WERI-Rb-1 (cell line): ENCODE measurements around the gene CLRN3.

Experiments
- DNase-seq: peaks from one replicate; pipeline ENCODE4 v3.0.0-alpha.2; 2020
- H3K27ac ChIP-seq: fragments of 250-450 bp; sonication (Bioruptor Pico); 2 replicates; pipeline ENCODE4 v1.5.1; 2020; ENCODE audit warnings: mild to moderate bottlenecking, moderate library complexity
- H3K27me3 ChIP-seq: fragments of 250-450 bp; sonication (Bioruptor Pico); 2 replicates; pipeline ENCODE4 v1.5.1; 2021; ENCODE audit warnings: mild to moderate bottlenecking, low read depth, moderate library complexity; ENCODE audit not compliant: insufficient read depth, severe bottlenecking
- H3K36me3 ChIP-seq: fragments of 250-450 bp; sonication (Bioruptor Pico); 2 replicates; pipeline ENCODE4 v1.5.1; 2020; ENCODE audit warnings: mild to moderate bottlenecking, moderate library complexity
- H3K4me3 ChIP-seq: 2 replicates; pipeline ENCODE4 v1.5.1; 2011; ENCODE audit warnings: low read depth, mild to moderate bottlenecking, control low read depth, low read length
- H3K9me3 ChIP-seq: fragments of 250-450 bp; sonication (Bioruptor Pico); 2 replicates; pipeline ENCODE4 v1.5.1; 2021; ENCODE audit warnings: mild to moderate bottlenecking, moderate library complexity; ENCODE audit not compliant: severe bottlenecking
- CTCF ChIP-seq: IDR thresholded peaks from 2 replicates; pipeline ENCODE4 v1.5.1; 2011; ENCODE audit warnings: low read depth, mild to moderate bottlenecking, control low read depth, inconsistent platforms, low read length

The CLRN3 gene

GRCh38 chr10:127840884-127841283, 51.9 kb downstream of the CLRN3 start:
- H3K27me3 ChIP-seq: peaks cover 45% of the 10 kb centered on the region
- H3K36me3 ChIP-seq: no peaks in the 10 kb centered on the region
- no peak overlapping the region for H3K27ac ChIP-seq
- DNase-seq: no peak
- H3K4me3 ChIP-seq: no peak overlapping the region
- TF ChIP-seq CTCF: no peak
- no peaks in the 10 kb centered on the region for H3K9me3 ChIP-seq

- Histone ChIP-seq H3K36me3 (no peaks in the 10 kb centered on the region), H3K4me3 (no peak overlapping the region), H3K27me3 (peaks cover 37% of the 10 kb centered on the region), H3K27ac (no peak overlapping the region), H3K9me3 (no peaks in the 10 kb centered on the region)
- no peak for TF ChIP-seq CTCF
- DNase-seq: no peak
Measured at GRCh38 chr10:127836966-127837365, 55.8 kb downstream of the CLRN3 start.

GRCh38 chr10:127836176-127836575, 56.6 kb downstream of the CLRN3 start:
- H3K9me3 ChIP-seq: no peaks in the 10 kb centered on the region
- TF ChIP-seq CTCF: no peak
- DNase-seq: no peak
- H3K27me3 ChIP-seq: peaks cover 32% of the 10 kb centered on the region
- H3K27ac ChIP-seq: no peak overlapping the region
- H3K36me3 ChIP-seq: no peaks in the 10 kb centered on the region
- H3K4me3 ChIP-seq: no peak overlapping the region

- DNase-seq: no peak
- Histone ChIP-seq H3K27ac (no peak overlapping the region), H3K9me3 (no peaks in the 10 kb centered on the region), H3K4me3 (no peak overlapping the region), H3K36me3 (no peaks in the 10 kb centered on the region), H3K27me3 (peaks cover 23% of the 10 kb centered on the region)
- TF ChIP-seq CTCF: no peak
Measured at GRCh38 chr10:127834791-127835190, 58.0 kb downstream of the CLRN3 start.

- H3K9me3 ChIP-seq: no peaks in the 10 kb centered on the region
- DNase-seq: no peak
- H3K27me3 ChIP-seq: peaks cover 23% of the 10 kb centered on the region
- H3K36me3 ChIP-seq: no peaks in the 10 kb centered on the region
- no peak overlapping the region for H3K27ac ChIP-seq
- no peak for TF ChIP-seq CTCF
- H3K4me3 ChIP-seq: no peak overlapping the region
Measured at GRCh38 chr10:127834221-127834620, 58.5 kb downstream of the CLRN3 start.

- no peak for TF ChIP-seq CTCF
- no peak overlapping the region for H3K27ac ChIP-seq
- DNase-seq: no peak
- peaks cover 27% of the 10 kb centered on the region for H3K27me3 ChIP-seq
- no peaks in the 10 kb centered on the region for H3K36me3 ChIP-seq
- no peak overlapping the region for H3K4me3 ChIP-seq
- no peaks in the 10 kb centered on the region for H3K9me3 ChIP-seq
Measured at GRCh38 chr10:127833804-127834203, 58.9 kb downstream of the CLRN3 start.
